K562 (cell line): ENCODE measurements around the gene SMIM35. TPM values are rescaled to one million over a fixed set of nuclear protein-coding genes. Genes with fewer than 3 reads are reported as not detected.

Source experiments
- CHCHD3 ChIP-seq: fragments of 250-450 bp; sonication (Bioruptor Pico); IDR thresholded peaks from 2 replicates; pipeline ENCODE4 v2.1.2; 2022; ENCODE audit warnings: mild to moderate bottlenecking
- CREB1 ChIP-seq, 2 experiments: sonication (generic) in 1 of 2; formaldehyde crosslinking in 1 of 2; IDR thresholded peaks; 2 replicates each; pipeline versions ENCODE4 v1.6.1 to v1.8.0; 2012 to 2022; ENCODE audit warnings: inconsistent platforms in 1 of 2, mild to moderate bottlenecking in 1 of 2, missing genetic modification reagents in 1 of 2, moderate library complexity in 1 of 2
- CSDE1 ChIP-seq, 2 experiments: fragments of 450-650 bp; IDR thresholded peaks; 2 replicates each; pipeline ENCODE4 v1.6.1; 2016; ENCODE audit warnings: mild to moderate bottlenecking in 1 of 2
- DDX20 ChIP-seq: fragments of 450-650 bp; IDR thresholded peaks from 2 replicates; pipeline ENCODE4 v1.6.1; 2016; ENCODE audit warnings: missing genetic modification characterization, low read depth, mild to moderate bottlenecking, missing compliant biosample characterization, moderate library complexity
- EP300 ChIP-seq: IDR thresholded peaks from 2 replicates; pipeline ENCODE4 v1.6.1; 2012; ENCODE audit warnings: low read length, improper control_type of control experiment
- ESRRA ChIP-seq: fragments of 450-650 bp; IDR thresholded peaks from 2 replicates; pipeline ENCODE4 v1.6.1; 2014; ENCODE audit warnings: low read depth, mild to moderate bottlenecking, moderate library complexity, borderline replicate concordance
- HCFC1 ChIP-seq: IDR thresholded peaks from 2 replicates; pipeline ENCODE4 v1.6.1; 2012; ENCODE audit warnings: low read depth, low read length, improper control_type of control experiment
- MCM5 ChIP-seq: fragments of 450-650 bp; IDR thresholded peaks from 2 replicates; pipeline ENCODE4 v1.6.1; 2016; ENCODE audit warnings: low read depth
- MECOM ChIP-seq: fragments of 250-450 bp; sonication (Bioruptor Pico); IDR thresholded peaks from 2 replicates; pipeline ENCODE4 v1.8.0; 2022; ENCODE audit warnings: inconsistent platforms
- NCOA2 ChIP-seq, 2 experiments: fragments of 450-650 bp; IDR thresholded peaks; 2 replicates each; pipeline ENCODE4 v1.6.1; 2018; ENCODE audit warnings: mild to moderate bottlenecking in 2 of 2, moderate library complexity in 1 of 2; ENCODE audit not compliant: partially characterized antibody in 2 of 2
- PHF21A ChIP-seq: fragments of 450-650 bp; IDR thresholded peaks from 2 replicates; pipeline ENCODE4 v1.6.1; 2017; ENCODE audit warnings: low read depth, borderline replicate concordance
- SMARCA4 ChIP-seq: fragments of 450-650 bp; IDR thresholded peaks from 2 replicates; pipeline ENCODE4 v1.6.1; 2016
- TBP ChIP-seq: optimal IDR thresholded peaks from 2 replicates; pipeline ENCODE3; 2011; ENCODE audit warnings: low read depth, low read length, improper control_type of control experiment
- TEAD2 ChIP-seq: fragments of 450-650 bp; IDR thresholded peaks from 2 replicates; pipeline ENCODE4 v1.6.1; 2016; ENCODE audit warnings: missing genetic modification characterization, control low read depth, missing compliant biosample characterization
- U2AF1 ChIP-seq: fragments of 200-400 bp; formaldehyde crosslinking; optimal IDR thresholded peaks from 2 replicates; pipeline ENCODE3; 2017; ENCODE audit warnings: mild to moderate bottlenecking, low read depth, low read length, moderate library complexity
- ZNF124 ChIP-seq: sonication (generic); formaldehyde crosslinking; IDR thresholded peaks from 2 replicates; pipeline ENCODE4 v1.8.1; 2022; ENCODE audit warnings: missing genetic modification reagents
- ZNF224 ChIP-seq: sonication (generic); formaldehyde crosslinking; IDR thresholded peaks from 2 replicates; pipeline ENCODE4 v1.8.0; 2022; ENCODE audit warnings: mild to moderate bottlenecking, missing genetic modification reagents
- polyA plus RNA-seq, 8 experiments: library from polyadenylated mRNA; depleted of rRNA in 4 of 8; stranded (reverse) in 5 of 8; unstranded in 3 of 8; fragments of >200 nt; fragmentation: Nextera tagmentation in 2 of 8; fragmentation: Illumina TruSeq in 1 of 8; extraction: Ambion mirVana in 2 of 8; extraction: Trizol in 1 of 8; gene quantifications; 2 replicates each; pipeline versions ENCODE4 v1.2.1 to v1.2.3, GENCODE V29; 2011 to 2014; ENCODE audit warnings: inconsistent platforms in 1 of 8, missing spikeins in 1 of 8
- total RNA-seq, 7 experiments: library from RNA; depleted of rRNA in 6 of 7; stranded (reverse); fragments of >200 nt in 6 of 7; fragmentation: Illumina TruSeq in 2 of 7; extraction: Trizol in 2 of 7; gene quantifications; 2 replicates each; pipeline versions ENCODE4 v1.2.1 to v1.2.3, GENCODE V29; 2011 to 2021; ENCODE audit warnings: low replicate concordance in 1 of 7
- TF ChIP-seq, protein P1 (sequence below): fragments of 450-650 bp; formaldehyde crosslinking; conservative IDR thresholded peaks from 2 replicates; pipeline ENCODE4 v1.4.0; 2022; ENCODE audit warnings: mild to moderate bottlenecking, missing genetic modification characterization
- TF ChIP-seq, protein P2 (sequence below): fragments of 250-450 bp; sonication (Bioruptor Pico); IDR thresholded peaks from 2 replicates; pipeline ENCODE4 v1.5.0; 2021
- TF ChIP-seq, protein P3 (sequence below): fragments of 450-650 bp; IDR thresholded peaks from 2 replicates; pipeline ENCODE4 v1.6.1; 2017; ENCODE audit warnings: antibody characterized with exemption
- TF ChIP-seq, protein P4 (sequence below): fragments of 200-800 bp; sonication (Bioruptor generic); IDR thresholded peaks from 2 replicates; pipeline ENCODE4 v1.6.1; 2016; ENCODE audit warnings: missing genetic modification characterization, missing compliant biosample characterization

The SMIM35 gene
- total and polyA plus RNA-seq, 9 of the 15 experiments (the other 6 are each of a cell fraction or from before 2014, with no cell fraction given) = 0.03 TPM; not detected in 7

DNA sequence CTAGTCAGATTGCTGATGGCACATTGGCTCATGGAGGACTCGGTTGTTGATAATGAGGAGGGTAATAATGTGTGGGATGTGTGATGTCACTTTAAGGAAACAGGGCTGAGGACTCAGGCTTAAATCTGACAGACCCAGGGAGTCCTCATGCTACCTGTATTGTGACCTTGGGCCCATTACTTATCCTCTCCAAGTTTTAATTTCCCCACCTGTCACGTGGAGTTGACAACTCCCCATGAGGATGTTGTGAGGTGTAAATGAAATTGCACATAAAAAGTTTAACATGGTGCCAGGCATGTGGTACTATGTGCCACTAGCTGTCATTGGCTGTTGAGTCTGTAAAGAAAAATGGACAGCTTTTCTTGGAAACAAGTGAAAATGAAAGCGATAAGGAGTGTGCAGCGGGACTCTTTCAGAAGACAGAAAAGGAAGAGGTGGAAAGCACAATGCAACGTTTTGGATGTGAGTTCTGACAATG lies 85.2 kb downstream of the SMIM35 start (continued):
- peak; percentile 49 for TF ChIP-seq ESRRA
- no peak for TF ChIP-seq CHCHD3
- no peak for TF ChIP-seq CSDE1 (IDR thresholded peaks at IDR 0.05)
- no peak for TF ChIP-seq U2AF1
- TF ChIP-seq ZNF224 (CRISPR knock-in tag) = no peak
- TF ChIP-seq ZNF124 (CRISPR knock-in tag) = no peak
- no peak for TF ChIP-seq PHF21A
- TF ChIP-seq EP300 = peak; percentile 41; the same call in 1 of the 2 replicates
- TF ChIP-seq, protein P1, sequence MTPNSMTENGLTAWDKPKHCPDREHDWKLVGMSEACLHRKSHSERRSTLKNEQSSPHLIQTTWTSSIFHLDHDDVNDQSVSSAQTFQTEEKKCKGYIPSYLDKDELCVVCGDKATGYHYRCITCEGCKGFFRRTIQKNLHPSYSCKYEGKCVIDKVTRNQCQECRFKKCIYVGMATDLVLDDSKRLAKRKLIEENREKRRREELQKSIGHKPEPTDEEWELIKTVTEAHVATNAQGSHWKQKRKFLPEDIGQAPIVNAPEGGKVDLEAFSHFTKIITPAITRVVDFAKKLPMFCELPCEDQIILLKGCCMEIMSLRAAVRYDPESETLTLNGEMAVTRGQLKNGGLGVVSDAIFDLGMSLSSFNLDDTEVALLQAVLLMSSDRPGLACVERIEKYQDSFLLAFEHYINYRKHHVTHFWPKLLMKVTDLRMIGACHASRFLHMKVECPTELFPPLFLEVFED = no peak
- TF ChIP-seq MECOM (CRISPR knock-in tag) = 0 out of 2 replicates have a peak, but pooled peaks have one; percentile 11
- TF ChIP-seq NCOA2 (IDR thresholded peaks at IDR 0.05; ENCODE audit: partially characterized antibody in 2 of 2) = no peak
- TF ChIP-seq, protein P2, sequence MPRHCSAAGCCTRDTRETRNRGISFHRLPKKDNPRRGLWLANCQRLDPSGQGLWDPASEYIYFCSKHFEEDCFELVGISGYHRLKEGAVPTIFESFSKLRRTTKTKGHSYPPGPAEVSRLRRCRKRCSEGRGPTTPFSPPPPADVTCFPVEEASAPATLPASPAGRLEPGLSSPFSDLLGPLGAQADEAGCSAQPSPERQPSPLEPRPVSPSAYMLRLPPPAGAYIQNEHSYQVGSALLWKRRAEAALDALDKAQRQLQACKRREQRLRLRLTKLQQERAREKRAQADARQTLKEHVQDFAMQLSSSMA (CRISPR knock-in tag) = no peak
- no peak for TF ChIP-seq TBP
- TF ChIP-seq, protein P3, sequence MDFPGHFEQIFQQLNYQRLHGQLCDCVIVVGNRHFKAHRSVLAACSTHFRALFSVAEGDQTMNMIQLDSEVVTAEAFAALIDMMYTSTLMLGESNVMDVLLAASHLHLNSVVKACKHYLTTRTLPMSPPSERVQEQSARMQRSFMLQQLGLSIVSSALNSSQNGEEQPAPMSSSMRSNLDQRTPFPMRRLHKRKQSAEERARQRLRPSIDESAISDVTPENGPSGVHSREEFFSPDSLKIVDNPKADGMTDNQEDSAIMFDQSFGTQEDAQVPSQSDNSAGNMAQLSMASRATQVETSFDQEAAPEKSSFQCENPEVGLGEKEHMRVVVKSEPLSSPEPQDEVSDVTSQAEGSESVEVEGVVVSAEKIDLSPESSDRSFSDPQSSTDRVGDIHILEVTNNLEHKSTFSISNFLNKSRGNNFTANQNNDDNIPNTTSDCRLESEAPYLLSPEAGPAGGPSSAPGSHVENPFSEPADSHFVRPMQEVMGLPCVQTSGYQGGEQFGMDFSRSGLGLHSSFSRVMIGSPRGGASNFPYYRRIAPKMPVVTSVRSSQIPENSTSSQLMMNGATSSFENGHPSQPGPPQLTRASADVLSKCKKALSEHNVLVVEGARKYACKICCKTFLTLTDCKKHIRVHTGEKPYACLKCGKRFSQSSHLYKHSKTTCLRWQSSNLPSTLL = no peak
- TF ChIP-seq CREB1 (IDR thresholded peaks at IDR 0.05) = peak; percentile 7; the same call in 1 of the 2 replicates
- no peak for TF ChIP-seq CREB1 (CRISPR knock-in tag; IDR thresholded peaks at IDR 0.05)
- TF ChIP-seq, protein P4, sequence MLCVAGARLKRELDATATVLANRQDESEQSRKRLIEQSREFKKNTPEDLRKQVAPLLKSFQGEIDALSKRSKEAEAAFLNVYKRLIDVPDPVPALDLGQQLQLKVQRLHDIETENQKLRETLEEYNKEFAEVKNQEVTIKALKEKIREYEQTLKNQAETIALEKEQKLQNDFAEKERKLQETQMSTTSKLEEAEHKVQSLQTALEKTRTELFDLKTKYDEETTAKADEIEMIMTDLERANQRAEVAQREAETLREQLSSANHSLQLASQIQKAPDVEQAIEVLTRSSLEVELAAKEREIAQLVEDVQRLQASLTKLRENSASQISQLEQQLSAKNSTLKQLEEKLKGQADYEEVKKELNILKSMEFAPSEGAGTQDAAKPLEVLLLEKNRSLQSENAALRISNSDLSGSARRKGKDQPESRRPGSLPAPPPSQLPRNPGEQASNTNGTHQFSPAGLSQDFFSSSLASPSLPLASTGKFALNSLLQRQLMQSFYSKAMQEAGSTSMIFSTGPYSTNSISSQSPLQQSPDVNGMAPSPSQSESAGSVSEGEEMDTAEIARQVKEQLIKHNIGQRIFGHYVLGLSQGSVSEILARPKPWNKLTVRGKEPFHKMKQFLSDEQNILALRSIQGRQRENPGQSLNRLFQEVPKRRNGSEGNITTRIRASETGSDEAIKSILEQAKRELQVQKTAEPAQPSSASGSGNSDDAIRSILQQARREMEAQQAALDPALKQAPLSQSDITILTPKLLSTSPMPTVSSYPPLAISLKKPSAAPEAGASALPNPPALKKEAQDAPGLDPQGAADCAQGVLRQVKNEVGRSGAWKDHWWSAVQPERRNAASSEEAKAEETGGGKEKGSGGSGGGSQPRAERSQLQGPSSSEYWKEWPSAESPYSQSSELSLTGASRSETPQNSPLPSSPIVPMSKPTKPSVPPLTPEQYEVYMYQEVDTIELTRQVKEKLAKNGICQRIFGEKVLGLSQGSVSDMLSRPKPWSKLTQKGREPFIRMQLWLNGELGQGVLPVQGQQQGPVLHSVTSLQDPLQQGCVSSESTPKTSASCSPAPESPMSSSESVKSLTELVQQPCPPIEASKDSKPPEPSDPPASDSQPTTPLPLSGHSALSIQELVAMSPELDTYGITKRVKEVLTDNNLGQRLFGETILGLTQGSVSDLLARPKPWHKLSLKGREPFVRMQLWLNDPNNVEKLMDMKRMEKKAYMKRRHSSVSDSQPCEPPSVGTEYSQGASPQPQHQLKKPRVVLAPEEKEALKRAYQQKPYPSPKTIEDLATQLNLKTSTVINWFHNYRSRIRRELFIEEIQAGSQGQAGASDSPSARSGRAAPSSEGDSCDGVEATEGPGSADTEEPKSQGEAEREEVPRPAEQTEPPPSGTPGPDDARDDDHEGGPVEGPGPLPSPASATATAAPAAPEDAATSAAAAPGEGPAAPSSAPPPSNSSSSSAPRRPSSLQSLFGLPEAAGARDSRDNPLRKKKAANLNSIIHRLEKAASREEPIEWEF (CRISPR knock-in tag) = no peak
- peak; percentile 13; the same call in 1 of the 2 replicates for TF ChIP-seq SMARCA4
- no peak for TF ChIP-seq DDX20 (tag)
- TF ChIP-seq MCM5 = no peak
- no peak for TF ChIP-seq HCFC1
- TF ChIP-seq TEAD2 (tag) = no peak
